Measurements from ENCODE around the gene NEDD8. TPM values are rescaled to one million over a fixed set of nuclear protein-coding genes. Genes with fewer than 3 reads are reported as not detected.
"Not testable (repeated sequence)": the region's sequence is repeated elsewhere in the genome, so short reads cannot be mapped to it uniquely, and the experiment has no call there.

NEDD8 gene
- total RNA-seq, 1 donor from 2014 or later = 132 TPM

DNA sequence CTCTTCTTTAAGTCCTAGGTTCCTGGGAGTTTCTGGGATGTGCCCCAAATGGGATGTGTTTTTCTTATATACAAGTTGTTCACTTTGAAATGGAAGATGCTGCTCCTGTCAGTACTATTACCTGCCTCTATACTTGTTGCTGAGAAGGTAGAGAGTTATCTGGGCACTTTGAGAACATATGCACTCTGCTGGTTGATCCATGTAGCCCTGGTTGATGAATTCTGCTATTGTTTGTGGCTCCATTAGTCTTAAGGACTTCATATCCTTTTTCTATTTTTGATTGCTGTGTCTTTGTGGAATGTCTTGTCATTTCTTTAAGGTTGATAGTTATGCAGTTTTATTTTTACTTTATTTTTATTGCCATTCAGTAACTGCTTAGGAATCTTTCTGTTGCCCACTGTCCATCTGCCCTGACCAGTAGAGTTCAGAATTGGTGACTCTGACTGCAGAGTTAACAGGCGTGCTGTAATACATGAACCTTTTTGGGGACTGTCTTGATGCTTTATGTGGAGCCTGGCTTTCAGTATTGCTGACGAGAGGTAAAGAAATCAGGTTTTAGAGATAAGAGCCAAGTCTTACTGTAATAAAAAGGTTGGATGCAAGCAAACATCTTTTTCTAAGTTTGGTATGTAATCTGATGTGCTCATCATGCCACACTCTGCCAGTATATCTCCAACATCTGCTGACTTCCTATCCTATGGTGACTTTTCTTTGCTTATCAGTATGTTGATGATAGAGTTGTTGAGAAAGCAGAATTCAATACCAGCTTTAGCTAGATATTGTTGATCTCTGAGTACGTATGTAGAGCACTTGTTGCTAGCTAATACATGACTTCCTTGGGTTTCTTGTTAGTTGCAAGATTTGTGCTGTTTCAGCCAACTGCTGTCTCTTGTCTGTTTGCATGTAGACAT is 2.2 kb upstream of the NEDD8 start:
- ATAC-seq (no peak), DNase-seq (ENCODE audit: low spot score) (no peak)
- intact Hi-C loops (cut with DNase I) = no loop called here

DNA sequence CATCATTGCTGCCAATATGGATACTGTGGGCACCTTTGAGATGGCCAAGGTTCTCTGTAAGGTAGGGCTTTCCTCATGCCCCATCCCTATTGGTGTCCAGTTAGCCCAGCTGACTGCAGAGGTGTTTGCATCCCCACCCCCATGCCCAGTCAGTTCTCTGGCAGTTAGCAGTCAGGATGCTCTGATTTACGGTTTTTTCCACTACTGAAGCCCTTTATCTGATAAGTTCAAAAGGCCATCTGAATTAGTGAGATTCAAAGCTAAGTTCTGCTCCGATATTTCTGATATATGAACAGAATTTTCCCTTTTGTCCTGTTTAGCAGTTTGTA is 1.3 kb upstream of the NEDD8 start:
- ATAC-seq = no peak
- intact Hi-C loops (cut with DNase I) = no loop called here

DNA sequence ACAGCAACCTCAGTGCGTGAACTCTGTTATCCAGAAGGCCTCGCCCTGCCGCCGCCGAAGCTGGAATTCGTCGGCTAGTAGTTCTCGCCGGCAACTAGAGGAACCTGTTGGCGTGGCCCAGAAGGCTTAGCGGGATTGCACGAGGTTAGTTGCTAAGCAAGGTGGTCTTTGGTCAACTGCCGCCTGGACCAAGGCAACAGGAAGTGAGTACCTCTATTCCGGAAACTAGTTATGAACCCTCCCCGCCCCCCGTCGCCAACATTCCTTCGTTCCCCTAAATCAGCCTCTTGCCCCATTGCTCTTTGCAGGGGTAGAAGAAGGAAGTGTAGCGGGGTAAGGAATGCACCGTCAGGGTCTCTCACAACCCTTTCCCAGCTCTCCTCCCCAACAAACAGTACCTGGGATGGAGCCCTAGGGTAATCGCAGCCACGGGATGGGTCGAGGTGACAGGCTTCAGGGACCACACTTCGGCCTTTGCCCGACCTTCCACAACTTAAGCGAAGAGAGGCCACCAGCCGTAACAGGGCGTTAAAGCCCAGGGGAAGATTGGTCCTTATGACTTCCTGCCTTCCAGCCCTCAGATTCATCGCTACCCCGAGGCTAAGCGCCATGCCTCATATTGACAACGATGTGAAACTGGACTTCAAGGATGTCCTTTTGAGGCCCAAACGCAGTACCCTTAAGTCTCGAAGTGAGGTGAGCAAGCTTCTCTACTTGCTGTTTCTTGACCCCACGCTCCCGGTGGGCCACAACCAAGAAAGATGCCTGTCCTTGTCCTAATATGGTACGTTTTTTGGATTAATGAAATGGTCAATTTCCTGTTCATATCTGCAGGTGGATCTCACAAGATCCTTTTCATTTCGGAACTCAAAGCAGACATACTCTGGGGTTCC is 724 bp upstream of the NEDD8 start, which contains the start of gene GMPR2:
TSS of gene GMPR2 (plus strand) at position 285 of the 893 bp plus-strand sequence. CDS start at position 610, 325 bp downstream.
- DNase-seq (ENCODE audit: low spot score) (no peak), ATAC-seq (peak; percentile 77)
- intact Hi-C loops (cut with DNase I) = no loop called here

More for the DNA sequence above, 1.3 kb upstream of the NEDD8 start:
- DNase-seq (ENCODE audit: low spot score) = no peak

DNA sequence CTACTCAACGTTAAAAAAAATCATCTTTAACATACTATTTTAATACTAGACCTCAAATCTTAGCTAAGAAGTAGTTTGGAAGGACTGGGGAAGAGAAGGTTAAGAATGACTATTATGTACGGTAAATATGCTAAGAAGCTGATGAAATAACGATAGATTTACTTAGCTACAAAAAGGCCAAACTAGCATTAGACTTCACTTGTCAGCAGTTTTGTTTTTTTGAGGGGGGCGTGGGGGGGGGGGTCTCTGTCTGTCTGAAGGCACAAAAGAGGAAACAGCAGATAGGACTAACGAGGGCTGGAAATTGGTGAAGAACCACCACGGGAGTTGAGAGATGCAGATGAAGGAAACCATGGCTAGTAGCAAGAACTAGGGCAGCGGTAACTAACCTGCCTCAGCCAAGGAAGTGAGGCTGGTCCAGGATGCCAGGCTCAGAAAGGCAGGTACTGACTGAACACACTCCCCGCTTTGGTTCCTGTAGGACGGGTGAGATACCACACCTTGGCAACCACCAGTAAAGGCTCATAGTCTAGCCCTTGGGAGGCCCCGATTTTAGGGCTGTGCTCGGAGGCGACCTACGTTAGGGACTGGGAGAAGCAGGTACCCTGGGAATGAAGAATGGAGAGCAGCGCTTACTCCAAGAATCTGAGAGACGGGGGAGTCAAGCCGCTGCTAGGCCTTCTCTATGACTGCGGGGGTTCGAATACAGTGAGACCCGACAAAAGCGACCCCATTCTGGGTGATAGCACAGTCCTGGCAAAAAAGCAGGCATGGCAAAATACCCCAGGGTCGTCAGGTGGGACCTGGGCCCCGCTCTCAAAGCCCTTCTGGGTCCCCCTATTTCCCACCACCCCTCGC is 675 bp downstream of the NEDD8 start:
- intact Hi-C loops (cut with DNase I) = no loop called here
- DNase-seq (ENCODE audit: low spot score) (no peak), ATAC-seq (no peak)

DNA sequence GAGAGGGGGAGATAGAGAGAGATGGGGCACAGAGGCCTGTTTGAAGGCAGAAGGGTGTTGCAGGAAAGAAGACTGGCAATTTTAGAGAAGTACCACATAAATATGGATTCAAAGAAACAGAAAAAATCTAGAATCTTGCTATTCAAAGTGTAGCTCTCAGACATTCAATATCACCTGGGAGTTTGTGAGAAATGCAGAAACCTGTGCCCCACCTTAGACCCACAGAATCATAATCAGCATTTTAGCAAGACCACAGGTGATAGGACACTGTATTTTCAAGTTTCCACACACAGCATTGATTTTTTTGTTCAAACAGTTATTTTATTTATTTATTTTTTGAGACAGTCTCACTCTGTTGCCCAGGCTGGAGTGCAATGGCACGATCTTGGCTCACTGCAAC is 3.3 kb downstream of the NEDD8 start:
- ATAC-seq (no peak), DNase-seq (ENCODE audit: low spot score) (no peak)
- intact Hi-C loops (cut with DNase I) = no loop called here

DNA sequence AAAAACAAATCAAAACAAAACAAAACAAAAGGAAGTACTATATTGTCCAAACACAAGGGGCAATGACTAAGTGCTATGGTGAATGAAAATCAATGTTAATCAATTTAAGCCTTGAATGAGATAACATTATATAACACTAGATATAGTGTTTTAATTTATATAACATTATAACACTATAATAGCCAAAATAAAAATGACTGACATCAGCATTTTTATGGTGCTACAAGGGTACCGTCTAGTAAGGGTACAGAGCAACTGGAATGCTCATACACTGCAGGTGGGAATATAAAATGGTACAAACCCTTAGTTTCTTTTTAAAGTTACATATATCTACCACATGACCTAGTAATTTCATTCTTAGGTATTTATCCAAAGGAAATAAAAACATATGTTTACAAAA is 5.7 kb downstream of the NEDD8 start:
- DNase-seq (ENCODE audit: low spot score) (no peak), ATAC-seq (no peak)
- intact Hi-C loops (cut with DNase I) = no loop called here

DNA sequence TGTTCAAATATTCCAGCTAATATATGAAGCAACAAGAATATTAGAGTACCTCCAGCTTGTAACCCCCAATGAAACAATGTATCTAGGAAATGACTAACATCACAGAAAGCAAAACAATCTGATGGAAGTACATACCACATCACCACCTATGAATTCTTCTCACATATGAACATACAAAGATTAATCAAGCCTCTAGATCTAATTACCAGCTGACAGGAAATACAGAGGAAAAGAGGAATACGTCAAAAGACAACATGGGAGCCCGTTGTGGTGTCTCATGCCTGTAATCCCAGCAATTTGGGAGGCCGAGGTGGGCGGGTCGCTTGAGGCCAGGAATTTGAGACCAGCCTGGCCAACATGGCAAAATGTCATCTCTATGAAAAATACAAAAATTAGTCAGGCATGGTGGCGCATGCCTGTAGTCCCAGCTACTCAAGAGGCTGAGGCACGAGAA is 7.5 kb downstream of the NEDD8 start:
- intact Hi-C loops (cut with DNase I) = no loop called here
- no peak for ATAC-seq
- no peak for DNase-seq (ENCODE audit: low spot score)

DNA sequence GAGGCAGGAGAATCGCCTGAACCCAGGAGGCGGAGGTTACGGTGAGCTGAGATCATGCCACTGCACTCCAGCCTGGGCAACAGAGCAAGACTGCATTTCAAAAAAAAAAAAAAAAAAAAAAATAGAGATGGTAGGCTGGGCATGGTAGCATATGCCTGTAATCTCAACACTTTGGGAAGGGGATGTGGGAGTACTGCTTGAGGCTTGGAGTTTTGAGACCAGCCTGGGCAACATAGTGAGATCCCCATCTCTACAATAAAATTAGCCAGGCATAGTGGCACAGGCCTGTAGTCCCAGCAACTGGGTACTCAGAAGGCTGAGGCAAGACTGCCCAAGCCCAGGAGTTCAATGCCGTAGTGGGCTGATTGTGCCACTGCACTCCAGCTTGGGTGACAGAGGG is 9.2 kb downstream of the NEDD8 start:
- intact Hi-C loops (cut with DNase I); ATAC-seq; DNase-seq (ENCODE audit: low spot score): not testable (repeated sequence)

DNA sequence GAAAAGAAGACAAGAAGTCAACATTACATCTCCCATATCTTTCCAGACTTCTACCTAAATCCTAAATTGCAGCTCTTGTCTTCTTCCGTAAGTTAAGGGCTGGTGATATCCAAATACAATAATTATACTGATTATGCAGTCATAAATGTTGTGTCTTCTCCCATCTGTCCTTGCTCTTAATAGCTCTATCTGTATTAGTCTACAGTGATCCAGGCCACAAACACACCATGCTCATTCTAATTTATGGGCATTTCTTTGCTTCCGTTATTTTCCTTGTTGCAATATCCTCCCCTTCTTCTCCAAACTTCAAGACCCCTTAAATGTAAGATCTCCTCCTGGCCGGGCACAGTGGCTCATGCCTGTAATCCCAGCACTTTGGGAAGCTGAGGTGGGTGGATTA is 12.6 kb downstream of the NEDD8 start:
- intact Hi-C loops (cut with DNase I) = no loop called here
- no peak for ATAC-seq
- DNase-seq (ENCODE audit: low spot score) = no peak

DNA sequence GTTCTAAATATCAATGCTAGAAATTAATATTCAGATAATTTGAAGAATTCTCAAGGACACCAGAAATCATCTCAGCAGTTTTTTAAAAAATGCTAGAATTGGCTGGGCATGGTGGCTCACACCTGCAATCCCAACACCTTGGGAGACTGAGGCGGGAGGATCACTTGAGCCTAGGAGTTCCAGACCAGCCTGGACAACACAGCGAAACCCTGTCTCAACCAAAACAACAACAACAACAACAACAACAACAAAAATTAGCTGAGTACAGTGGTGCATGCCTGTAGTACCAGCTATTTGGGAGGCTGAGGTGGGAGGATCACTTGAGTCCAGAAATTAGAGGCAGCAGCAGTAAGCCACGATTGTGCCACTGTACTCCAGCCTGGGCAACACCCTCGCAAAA is 13.1 kb downstream of the NEDD8 start:
- ATAC-seq = no peak
- DNase-seq (ENCODE audit: low spot score) = no peak
- intact Hi-C loops (cut with DNase I) = no loop called here

DNA sequence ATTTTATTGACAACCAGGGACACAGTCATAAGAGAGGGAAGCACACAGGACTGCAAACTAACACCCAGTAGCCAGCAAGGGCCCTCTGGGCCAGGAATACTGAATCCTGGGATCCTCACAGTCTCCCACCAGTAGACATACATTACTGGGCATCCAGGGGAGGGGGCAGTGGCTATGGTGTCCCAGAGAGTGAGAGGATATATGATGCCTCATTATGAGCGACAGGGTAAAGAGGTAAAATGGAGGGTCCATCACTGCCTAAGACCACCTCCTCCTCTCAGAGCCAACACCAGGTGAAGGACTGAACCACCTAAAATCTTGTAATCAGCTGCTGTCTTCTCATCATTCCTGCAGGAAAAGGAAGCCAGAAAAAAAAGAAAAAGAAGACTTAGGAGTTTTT is 15.3 kb downstream of the NEDD8 start:
- ATAC-seq; DNase-seq (ENCODE audit: low spot score); intact Hi-C loops (cut with DNase I): not testable (repeated sequence)

DNA sequence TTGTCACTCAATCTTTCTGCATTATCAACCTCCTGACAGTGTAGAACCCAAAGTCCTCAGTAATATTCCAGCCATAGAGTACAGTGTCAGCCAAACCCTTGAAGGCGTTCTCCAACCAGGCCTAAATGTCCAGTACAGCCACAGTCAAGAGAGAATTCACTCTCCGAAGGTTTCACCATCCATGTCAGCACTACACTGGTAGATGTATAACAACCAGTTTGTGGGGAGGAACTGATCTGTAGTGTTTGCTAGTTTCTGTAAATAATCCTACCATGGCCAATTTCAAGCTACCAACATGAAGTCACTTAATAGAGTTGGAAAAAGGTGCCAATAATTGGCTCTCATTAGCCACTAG is 15.8 kb downstream of the NEDD8 start:
- no peak for DNase-seq (ENCODE audit: low spot score)
- intact Hi-C loops (cut with DNase I) = no loop called here
- ATAC-seq = no peak

DNA sequence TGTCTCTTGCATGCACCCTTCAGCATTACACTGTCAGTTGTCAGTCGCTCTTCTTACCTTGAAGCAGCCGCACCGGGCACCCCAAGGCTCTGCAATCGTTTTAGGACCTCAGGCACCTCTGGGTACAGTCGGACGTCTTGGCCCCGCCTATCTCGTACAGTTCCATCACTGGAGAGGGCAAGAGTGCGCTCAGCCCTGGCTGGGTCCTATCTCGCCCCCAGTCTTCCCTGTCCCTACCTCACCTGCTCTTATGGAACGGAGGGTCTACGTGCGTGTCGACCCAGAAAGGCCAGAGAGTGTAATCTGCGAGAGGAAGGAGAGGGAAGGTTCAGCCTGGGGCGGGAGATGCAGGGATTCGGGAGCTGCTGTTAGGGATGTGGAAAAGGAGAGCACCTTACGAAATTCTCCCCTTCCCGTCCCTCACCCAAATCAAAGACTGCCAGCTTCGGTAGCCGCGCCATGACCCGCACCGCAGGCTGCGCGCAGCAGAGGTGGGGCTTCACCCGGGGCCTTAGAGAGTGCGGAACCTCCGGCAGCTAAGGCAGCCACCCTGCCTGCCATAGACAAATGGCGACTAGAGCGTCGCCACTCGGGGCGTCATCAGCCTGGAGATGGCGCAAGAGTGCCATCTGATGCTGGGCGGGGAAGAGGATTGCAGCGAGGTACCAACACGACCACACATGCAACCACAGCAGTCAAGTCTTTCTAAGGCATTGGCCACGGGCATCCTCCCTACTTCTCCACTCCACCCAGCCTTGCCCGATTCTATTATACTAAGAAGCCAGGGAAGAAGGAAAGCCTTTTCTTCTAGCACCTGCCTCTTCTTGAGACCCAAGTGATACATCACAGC is 16.4 kb downstream of the NEDD8 start, which contains the start of gene MDP1:
TSS of gene MDP1 (minus strand) at position 572 of the 850 bp plus-strand sequence. CDS start at position 461, 111 bp downstream.
- peak; percentile 88 for ATAC-seq
- peak; percentile 90 for DNase-seq (ENCODE audit: low spot score)
- intact Hi-C loops (cut with DNase I) = no loop called here

DNA sequence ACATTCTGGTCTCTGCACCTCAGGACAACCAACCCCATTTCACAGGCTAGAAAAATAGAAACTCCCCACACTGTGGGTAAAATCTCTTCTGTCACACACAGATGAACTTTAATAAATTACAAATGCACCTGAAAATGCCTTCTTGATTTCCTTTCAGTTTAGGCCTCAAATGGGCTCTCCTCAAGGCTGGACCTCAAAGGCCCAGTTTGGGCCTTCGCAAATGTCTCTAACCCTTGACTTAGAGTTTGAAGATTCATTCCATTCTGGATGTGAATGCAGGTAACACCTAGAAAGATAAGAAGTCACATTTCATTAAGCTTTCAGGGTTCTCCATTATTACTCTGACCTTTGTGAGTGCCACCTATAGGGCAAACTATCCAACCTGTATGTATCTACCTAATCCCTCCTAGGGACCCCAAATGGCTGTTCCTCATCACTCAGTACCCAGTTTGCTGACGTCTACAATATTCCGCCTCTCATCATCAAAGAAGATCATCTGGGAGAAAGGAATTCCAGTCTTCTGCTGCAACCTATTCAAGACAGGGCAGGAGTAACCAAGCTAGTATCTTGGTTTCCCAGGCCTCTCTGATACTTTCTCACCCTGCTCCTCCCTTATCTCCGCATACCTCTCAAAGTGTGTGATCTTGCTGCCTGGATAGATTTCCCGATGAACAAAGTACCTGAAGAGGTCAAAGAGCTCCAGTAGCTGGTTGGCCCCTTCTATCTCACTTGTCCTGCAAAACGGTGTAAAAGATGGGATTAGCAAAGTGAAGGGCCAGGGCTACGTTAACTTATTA is 18.1 kb downstream of the NEDD8 start:
- ATAC-seq (no peak), DNase-seq (ENCODE audit: low spot score) (no peak)
- intact Hi-C loops (cut with DNase I) = no loop called here

DNA sequence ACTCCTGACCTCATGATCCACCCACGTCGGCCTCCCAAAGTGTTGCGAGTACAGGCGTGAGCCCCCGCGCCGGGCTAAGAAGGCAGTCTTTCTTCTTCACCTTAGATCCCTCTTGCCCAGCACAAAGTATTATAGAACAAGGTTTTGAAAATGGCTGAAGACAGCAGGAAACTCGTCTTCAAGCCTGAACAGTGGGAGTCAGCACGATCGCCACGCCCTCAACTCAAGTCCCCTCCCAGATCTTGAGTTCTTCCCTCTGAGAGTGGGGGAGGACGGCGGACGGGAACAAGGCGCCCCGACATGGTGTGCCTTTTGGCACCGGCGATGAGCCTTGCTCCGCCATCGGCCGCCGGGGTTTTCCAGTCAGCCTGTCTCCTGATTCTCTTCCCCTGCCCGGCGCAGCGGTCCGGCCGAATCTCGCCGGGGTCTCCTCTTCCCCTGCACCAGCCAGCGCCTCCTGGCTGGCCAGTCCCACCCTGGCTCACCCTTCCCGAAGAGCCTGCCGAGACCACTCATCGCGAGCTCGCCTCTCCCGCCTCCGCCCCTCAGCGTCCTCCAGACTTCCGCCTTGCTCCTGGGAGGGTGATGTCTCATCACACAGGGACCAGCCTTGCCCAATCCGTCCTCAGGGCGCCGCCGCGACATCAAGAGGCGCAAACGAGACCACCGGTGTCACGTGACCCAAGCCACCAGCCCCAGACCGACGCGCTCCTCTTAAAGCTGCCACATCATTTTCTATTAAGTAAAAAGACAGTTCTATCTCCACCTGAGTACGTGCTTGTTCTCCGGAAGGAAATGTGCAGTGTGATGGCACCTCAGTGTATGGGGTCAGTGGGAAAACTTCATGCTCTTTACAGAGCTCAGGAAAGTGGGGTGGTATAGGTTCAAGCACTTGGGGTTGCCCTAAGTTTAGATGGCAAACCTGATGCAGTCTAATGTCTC is 19.0 kb downstream of the NEDD8 start, which contains the start of gene CHMP4A:
TSS of gene CHMP4A (minus strand) at position 565 of the 942 bp plus-strand sequence. CDS start at position 516, 49 bp downstream.
- ATAC-seq (peak; percentile 95), DNase-seq (ENCODE audit: low spot score) (peak; percentile 95)
- intact Hi-C loops (cut with DNase I) = no loop called here

DNA sequence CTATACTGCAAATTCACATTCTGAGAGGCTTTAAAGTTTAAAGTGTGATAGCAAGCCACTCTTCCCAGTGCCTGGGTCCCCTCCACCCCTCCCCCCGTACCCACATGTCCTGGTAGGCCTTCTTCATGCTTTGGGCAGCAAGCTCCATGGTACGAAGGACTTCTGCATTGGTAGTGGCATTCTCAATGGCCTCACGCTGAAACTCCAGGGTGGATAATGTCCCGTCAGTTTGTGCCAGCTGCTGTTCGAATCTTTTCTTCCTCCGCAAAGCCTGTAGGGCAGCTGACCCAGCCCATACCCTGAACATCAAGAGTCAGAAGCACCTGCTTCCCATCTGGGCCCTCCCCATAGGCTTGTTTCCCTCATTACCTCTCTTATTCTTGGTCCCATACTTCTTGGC is 20.9 kb downstream of the NEDD8 start:
- intact Hi-C loops (cut with DNase I) = no loop called here
- DNase-seq (ENCODE audit: low spot score) (no peak), ATAC-seq (no peak)
